GM18951 (cell line): ENCODE results near the gene RETREG1.
"Not testable (repeated sequence)": the region's sequence is repeated elsewhere in the genome, so short reads cannot be mapped to it uniquely, and the experiment has no call there.

Source experiments
- POLR2A ChIP-seq: IDR thresholded peaks from 4 replicates; pipeline ENCODE4 v1.6.1; 2011; ENCODE audit warnings: mild to moderate bottlenecking; ENCODE audit not compliant: insufficient read length, insufficient read depth; ENCODE audit errors: extremely low read depth
- in situ Hi-C: fragments of 300-500 bp; cut with MboI; formaldehyde crosslinking; loops from one replicate; pipeline ENCODE4 v1.12.0; 2022; ENCODE audit warnings: low sequenced_read_pairs, mixed read lengths, inconsistent platforms; ENCODE audit not compliant: unreplicated experiment

RETREG1 gene, protein sequence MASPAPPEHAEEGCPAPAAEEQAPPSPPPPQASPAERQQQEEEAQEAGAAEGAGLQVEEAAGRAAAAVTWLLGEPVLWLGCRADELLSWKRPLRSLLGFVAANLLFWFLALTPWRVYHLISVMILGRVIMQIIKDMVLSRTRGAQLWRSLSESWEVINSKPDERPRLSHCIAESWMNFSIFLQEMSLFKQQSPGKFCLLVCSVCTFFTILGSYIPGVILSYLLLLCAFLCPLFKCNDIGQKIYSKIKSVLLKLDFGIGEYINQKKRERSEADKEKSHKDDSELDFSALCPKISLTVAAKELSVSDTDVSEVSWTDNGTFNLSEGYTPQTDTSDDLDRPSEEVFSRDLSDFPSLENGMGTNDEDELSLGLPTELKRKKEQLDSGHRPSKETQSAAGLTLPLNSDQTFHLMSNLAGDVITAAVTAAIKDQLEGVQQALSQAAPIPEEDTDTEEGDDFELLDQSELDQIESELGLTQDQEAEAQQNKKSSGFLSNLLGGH

DNA sequence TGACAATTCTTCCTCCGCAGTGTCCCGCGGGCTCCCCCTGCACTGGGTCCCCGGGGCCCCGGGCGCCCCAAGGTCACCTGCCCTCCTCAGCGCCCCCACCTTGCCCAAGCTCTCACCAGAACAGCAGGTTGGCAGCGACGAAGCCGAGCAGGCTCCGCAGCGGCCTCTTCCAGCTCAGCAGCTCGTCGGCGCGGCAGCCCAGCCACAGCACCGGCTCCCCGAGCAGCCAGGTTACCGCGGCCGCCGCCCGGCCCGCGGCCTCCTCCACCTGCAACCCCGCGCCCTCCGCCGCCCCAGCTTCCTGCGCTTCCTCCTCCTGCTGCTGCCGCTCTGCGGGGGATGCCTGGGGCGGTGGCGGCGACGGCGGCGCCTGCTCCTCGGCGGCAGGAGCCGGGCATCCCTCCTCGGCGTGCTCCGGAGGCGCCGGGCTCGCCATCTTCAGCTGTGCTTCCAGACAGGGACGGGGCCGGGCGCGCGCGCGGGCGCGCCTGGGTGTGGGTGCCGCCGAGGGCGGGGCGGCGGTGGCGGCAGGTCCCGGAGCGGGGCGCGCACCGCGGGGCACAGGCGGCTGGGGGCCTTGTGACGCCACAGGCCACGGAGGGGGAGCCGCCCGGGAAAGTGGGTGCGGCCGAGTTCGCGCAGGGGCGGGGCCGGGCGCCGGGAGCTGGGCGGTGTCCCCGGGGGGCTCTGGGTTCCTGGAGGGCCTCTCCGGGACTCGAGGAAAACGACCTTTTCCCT is at the start of gene RETREG1:
Gene RETREG1, minus strand, starts transcription at position 462 of the 738 bp plus-strand sequence. Its CDS starts 26 bp downstream, at position 436.
- TF ChIP-seq POLR2A = peak; percentile 47
- in situ Hi-C loops = no loop called here

- in situ Hi-C loops = no loop called here
- TF ChIP-seq POLR2A = no peak
Measured at GRCh38 chr5:16666130-16666882, 49.5 kb upstream of the RETREG1 start.

- in situ Hi-C loops = no loop called here
- no peak for TF ChIP-seq POLR2A
Measured at GRCh38 chr5:16665601-16666000, 48.8 kb upstream of the RETREG1 start.

GRCh38 chr5:16664368-16664767 is 47.6 kb upstream of the RETREG1 start:
- TF ChIP-seq POLR2A = no peak

DNA sequence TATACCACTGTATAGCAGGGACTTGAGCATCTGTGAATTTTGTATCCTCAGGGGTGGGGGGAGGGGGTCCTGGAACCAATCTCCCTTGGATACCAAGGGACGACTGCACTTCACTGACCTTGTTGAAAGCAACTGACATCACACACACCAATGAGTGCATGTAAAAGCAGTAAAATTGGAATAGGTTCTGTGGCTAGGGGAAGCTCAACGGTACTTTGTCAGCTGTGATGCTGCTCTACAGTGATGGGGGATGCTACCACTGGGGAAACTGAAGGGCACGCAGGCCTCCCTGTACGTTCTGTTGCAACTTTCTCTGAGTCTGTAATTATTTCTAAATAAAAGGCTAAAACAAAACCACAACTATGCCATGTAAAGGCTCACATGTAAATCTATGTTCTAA is 47.0 kb upstream of the RETREG1 start:
- no peak for TF ChIP-seq POLR2A
- in situ Hi-C loops = no loop called here

More at GRCh38 chr5:16664368-16664767, 47.6 kb upstream of the RETREG1 start:
- in situ Hi-C loops = no loop called here

GRCh38 chr5:16661713-16662112 is 44.9 kb upstream of the RETREG1 start:
- in situ Hi-C loops = no loop called here
- TF ChIP-seq POLR2A = no peak

DNA sequence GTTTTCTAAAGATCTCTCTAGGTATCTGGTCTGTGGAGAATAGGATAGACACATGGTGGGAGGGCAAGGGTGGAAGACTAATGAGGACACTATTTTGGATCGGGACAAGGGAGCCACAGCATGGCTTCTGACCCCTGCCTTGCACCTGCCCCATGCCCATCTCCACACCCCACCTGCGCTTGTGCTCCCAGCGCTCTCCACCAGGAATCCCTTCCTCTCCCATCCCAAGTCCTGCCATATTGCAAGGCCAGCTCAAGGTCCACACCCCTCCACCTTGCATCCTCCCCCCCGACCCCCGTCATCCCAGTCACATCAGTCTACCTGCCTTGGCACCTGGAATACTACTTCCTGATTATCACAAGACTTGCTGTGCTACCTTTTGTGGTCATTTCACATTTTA is 44.2 kb upstream of the RETREG1 start:
- TF ChIP-seq POLR2A = no peak
- in situ Hi-C loops = no loop called here

DNA sequence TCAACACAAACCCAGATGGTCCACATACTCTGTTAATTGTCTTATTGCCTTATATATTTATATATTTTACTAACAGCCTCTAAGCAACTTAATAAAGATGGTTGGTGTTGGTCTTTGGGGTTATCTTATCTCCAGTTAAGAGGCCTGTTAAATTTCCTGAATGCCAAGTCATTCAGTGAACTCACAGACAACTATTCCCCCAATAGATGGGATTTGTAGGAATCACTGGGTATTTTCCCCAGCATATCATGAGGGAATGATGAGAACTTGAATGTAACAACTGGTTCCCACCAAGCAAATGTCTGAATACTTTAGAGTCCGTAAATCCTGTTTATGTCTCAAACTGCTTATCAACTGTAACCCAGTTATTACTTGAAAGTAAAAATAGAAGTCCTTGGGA is 42.7 kb upstream of the RETREG1 start:
- in situ Hi-C loops = no loop called here

GRCh38 chr5:16656561-16657191 is 39.9 kb upstream of the RETREG1 start:
- in situ Hi-C loops = no loop called here
- TF ChIP-seq POLR2A = no peak

More for the DNA sequence above, 42.7 kb upstream of the RETREG1 start:
- TF ChIP-seq POLR2A = no peak

GRCh38 chr5:16654647-16655334 is 38.0 kb upstream of the RETREG1 start:
- TF ChIP-seq POLR2A = no peak
- in situ Hi-C loops = no loop called here

GRCh38 chr5:16648739-16649138 is 31.9 kb upstream of the RETREG1 start:
- in situ Hi-C loops = not testable (repeated sequence)

DNA sequence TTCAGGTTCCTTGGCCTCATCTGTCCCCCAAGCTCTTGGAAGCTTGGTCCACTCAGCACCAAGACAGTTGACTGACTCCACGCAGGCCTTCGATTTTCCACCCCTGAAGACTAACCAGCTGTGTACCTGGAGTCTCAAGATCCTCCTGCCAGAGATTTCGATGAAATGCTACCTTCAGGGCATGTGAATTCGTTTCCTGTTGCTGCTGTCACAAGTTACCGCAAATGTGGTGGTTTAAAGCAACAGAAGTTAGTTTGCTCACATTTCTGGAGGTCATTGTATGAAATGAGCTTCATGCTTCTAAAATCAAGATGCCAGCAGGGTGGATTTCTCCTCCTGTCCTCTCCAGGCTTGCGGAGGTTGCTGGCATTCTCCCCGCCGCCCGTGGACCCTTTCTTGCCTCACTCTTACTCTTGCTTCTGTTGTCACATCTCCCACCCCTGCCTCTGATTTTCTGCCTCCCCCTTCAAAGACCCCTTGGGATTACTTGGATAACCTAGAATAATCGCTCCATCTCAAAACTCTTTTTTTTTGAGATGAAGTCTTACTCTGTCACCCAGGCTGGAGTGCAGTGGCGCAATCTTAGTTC is 27.6 kb upstream of the RETREG1 start:
- in situ Hi-C loops = no loop called here

More for the DNA sequence above, 27.6 kb upstream of the RETREG1 start:
- no peak for TF ChIP-seq POLR2A
